ENCODE results near the gene FBXO45. TPM values are rescaled to one million over a fixed set of nuclear protein-coding genes. Genes with fewer than 3 reads are reported as not detected.
A peak's percentile ranks its signal among the peaks of the same experiment; 100 is the strongest.
"Not testable (repeated sequence)": the region's sequence is repeated elsewhere in the genome, so short reads cannot be mapped to it uniquely, and the experiment has no call there.

FBXO45 gene
- total RNA-seq, 1 donor from 2014 or later = 9.9 TPM

DNA sequence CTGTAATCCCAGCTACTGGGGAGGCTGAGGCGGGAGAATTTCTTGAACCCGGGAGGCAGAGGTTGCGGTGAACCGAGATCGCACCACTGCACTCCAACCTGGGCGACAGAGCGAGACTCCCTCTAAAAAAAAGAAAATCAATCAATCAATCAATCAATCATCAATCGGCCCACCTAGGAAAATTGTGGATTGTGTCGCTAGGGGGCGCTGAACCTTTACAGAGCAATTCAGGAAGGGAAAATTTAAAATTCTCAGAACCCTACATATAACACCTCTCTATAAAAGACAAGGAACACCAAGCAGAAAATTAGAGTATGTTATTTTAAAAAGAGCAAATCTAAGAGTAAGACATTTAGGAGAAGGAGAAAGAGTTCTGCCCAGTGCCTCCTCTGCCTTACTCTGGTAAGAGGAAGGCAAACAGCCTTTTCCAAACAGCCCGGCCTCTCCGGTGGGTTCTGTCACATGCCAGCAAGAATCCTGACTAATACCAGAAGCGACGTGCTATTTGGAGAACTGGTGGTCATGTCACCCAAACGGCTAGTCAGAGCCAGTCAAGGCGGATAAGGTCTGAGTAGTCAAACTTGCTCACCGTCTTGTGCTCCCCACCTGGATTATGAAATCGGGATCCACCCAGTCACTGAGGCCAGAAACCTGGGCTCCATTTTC lies 31.0 kb upstream of the FBXO45 start:
- Mint-ChIP-seq H3K27ac (ENCODE audit: unreplicated experiment) (no peak overlapping the region), H3K9me3 (ENCODE audit: low read depth) (no peaks in the 10 kb centered on the region), H3K36me3 (ENCODE audit: low read depth) (no peaks in the 10 kb centered on the region), H3K27me3 (ENCODE audit: low read depth) (peaks cover 4% of the 10 kb centered on the region), H3K4me1 (ENCODE audit: low read depth) (peaks cover 5% of the 10 kb centered on the region), H3K4me3 (ENCODE audit: unreplicated experiment) (no peak overlapping the region)
- TF ChIP-seq, protein P1, sequence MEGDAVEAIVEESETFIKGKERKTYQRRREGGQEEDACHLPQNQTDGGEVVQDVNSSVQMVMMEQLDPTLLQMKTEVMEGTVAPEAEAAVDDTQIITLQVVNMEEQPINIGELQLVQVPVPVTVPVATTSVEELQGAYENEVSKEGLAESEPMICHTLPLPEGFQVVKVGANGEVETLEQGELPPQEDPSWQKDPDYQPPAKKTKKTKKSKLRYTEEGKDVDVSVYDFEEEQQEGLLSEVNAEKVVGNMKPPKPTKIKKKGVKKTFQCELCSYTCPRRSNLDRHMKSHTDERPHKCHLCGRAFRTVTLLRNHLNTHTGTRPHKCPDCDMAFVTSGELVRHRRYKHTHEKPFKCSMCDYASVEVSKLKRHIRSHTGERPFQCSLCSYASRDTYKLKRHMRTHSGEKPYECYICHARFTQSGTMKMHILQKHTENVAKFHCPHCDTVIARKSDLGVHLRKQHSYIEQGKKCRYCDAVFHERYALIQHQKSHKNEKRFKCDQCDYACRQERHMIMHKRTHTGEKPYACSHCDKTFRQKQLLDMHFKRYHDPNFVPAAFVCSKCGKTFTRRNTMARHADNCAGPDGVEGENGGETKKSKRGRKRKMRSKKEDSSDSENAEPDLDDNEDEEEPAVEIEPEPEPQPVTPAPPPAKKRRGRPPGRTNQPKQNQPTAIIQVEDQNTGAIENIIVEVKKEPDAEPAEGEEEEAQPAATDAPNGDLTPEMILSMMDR (IDR thresholded peaks at IDR 0.05) = peak; percentile 79
- DNase-seq (ENCODE audit: low spot score) = no peak

DNA sequence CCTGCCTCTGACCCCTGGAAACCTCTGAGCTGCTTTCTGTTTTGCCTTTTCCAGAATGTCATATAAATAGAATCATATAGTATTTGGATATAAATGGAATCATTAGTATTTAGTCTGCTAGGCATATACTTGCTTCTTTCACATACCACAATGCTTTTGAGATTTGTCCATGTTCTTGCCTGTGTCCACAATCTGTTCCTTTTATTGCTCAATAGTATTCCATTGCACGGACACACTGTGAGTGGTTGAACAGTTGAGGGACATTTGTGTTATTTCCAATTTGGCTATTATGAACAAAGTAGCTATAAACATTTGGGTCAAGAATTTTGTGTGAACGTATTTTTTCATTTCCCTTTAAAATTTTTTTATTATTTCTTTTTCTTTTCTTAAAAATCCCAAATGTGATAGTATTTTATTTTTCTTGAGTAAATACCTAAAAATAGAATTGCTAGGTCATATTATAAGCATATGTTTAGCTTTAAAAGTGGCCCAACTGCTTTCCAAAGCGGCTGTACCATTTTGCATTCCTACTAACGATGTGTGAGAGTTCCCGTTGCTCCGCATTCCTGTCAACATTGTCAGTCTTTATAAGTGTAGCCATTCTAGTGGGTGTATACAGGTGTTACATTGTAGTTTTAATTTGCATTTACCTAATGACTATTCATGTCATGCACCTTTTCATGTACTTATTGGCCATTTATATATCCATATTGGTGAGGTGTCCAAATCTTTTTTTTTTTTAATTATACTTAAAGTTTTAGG lies 26.6 kb upstream of the FBXO45 start:
- Mint-ChIP-seq H3K27ac (ENCODE audit: unreplicated experiment) (no peak overlapping the region), H3K4me1 (ENCODE audit: low read depth) (no peaks in the 10 kb centered on the region), H3K27me3 (ENCODE audit: low read depth) (peaks cover 9% of the 10 kb centered on the region), H3K4me3 (ENCODE audit: unreplicated experiment) (no peak overlapping the region), H3K36me3 (ENCODE audit: low read depth) (no peaks in the 10 kb centered on the region), H3K9me3 (ENCODE audit: low read depth) (no peaks in the 10 kb centered on the region)
- no peak for DNase-seq (ENCODE audit: low spot score)
- TF ChIP-seq, protein P1 (IDR thresholded peaks at IDR 0.05) = no peak

DNA sequence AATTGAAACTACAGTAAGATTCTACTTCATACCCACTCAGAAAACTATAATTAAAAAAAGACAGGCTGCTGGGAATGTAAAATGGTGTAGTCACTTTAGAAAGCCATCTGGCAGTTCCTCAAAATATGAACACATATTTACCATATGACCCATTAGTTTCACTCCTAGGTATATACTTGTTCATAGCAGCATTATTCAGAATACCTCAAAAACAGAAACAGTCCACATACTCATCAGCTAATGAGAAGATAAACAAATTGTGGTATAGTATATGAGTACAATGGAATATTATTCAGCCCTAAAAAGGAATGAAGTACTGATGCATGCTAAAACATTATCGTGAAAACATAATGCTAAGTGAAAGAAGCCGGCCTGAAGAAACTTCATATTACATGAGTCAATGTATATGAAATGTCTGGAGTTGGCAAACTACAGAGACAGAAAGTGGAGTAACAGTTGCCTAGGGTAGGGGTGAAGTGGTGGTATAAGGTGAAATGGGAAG lies 23.9 kb upstream of the FBXO45 start:
- Mint-ChIP-seq H3K4me1 (ENCODE audit: low read depth) (no peaks in the 10 kb centered on the region), H3K4me3 (ENCODE audit: unreplicated experiment) (no peak overlapping the region), H3K9me3 (ENCODE audit: low read depth) (peaks cover 9% of the 10 kb centered on the region), H3K36me3 (ENCODE audit: low read depth) (no peaks in the 10 kb centered on the region), H3K27ac (ENCODE audit: unreplicated experiment) (no peak overlapping the region), H3K27me3 (ENCODE audit: low read depth) (peaks cover 7% of the 10 kb centered on the region)
- no peak for DNase-seq (ENCODE audit: low spot score)
- TF ChIP-seq, protein P1 (IDR thresholded peaks at IDR 0.05) = no peak

DNA sequence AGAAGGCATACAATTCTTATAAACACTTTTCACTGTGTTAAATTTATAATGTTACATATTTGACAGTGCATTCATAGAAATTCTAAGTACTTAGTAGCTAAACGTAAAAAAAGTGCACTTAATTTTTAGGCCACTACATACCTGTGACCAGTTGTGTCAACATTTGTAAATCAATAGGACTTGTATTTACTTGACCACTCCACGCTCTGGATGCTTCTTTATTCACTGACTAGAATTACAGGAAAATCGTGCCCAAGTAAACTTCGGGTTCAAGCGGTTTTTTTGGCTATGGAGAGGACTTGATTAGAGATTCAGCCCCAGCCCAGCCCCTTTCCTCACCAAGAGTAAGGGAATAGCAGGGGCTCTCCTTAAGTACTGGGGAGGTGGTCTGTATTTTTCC lies 21.9 kb upstream of the FBXO45 start:
- peaks cover 19% of the 10 kb centered on the region for H3K9me3 Mint-ChIP-seq (ENCODE audit: low read depth)
- no peak overlapping the region for H3K27ac Mint-ChIP-seq (ENCODE audit: unreplicated experiment)
- no peak overlapping the region for H3K4me3 Mint-ChIP-seq (ENCODE audit: unreplicated experiment)

DNA sequence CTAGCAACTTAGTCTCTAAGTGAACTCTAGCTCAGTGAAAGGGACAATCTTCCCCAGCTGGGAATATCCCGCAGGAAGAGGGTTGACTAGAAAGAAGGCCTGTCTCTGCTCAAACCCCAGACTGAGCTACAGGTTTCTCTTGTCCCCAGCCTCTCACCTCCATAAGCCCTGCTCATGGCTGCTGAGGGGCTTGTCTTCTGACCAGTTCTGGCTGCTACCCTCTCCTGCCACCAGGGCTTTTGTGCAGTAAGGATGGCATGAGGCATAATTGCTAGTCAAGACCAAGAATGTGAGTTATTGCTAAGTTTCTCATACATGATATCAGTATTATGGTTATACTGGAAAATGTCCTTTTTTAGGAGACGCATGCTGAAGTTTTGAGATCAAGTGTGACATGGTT lies 21.4 kb upstream of the FBXO45 start:
- Mint-ChIP-seq H3K27ac (ENCODE audit: unreplicated experiment) (no peak overlapping the region), H3K36me3 (ENCODE audit: low read depth) (peaks cover 3% of the 10 kb centered on the region), H3K9me3 (ENCODE audit: low read depth) (peaks cover 21% of the 10 kb centered on the region), H3K4me3 (ENCODE audit: unreplicated experiment) (no peak overlapping the region), H3K4me1 (ENCODE audit: low read depth) (no peaks in the 10 kb centered on the region), H3K27me3 (ENCODE audit: low read depth) (peaks cover 7% of the 10 kb centered on the region)
- no peak for DNase-seq (ENCODE audit: low spot score)
- TF ChIP-seq, protein P1 (IDR thresholded peaks at IDR 0.05) = no peak

More for the DNA sequence above, 21.9 kb upstream of the FBXO45 start:
- TF ChIP-seq, protein P1 (IDR thresholded peaks at IDR 0.05) = no peak
- no peak for DNase-seq (ENCODE audit: low spot score)
- Mint-ChIP-seq H3K27me3 (ENCODE audit: low read depth) (peaks cover 7% of the 10 kb centered on the region), H3K36me3 (ENCODE audit: low read depth) (peaks cover 2% of the 10 kb centered on the region), H3K4me1 (ENCODE audit: low read depth) (no peaks in the 10 kb centered on the region)

DNA sequence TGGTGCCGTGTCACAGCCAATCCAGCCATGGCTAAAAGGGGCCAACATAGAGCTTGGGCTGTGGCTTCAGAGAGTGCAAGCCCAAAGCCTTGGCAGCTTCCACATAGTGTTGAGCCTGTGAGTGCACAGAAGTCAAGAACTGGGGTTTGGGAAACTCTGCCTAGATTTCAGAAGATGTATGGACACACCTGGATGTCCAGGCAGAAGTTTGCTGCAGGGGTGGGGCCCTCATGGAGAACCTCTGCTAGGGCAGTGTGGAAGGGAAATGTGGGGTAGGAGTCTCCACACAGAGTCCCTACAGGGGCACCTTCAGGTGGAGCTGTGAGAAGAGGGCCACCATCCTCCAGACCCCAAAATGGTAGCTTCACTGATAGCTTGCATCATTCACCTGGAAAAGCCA lies 19.1 kb upstream of the FBXO45 start:
- H3K27me3 Mint-ChIP-seq (ENCODE audit: low read depth); H3K27ac Mint-ChIP-seq (ENCODE audit: unreplicated experiment); H3K4me3 Mint-ChIP-seq (ENCODE audit: unreplicated experiment); H3K4me1 Mint-ChIP-seq (ENCODE audit: low read depth); H3K36me3 Mint-ChIP-seq (ENCODE audit: low read depth); DNase-seq (ENCODE audit: low spot score): not testable (repeated sequence)
- peaks cover 21% of the 10 kb centered on the region for H3K9me3 Mint-ChIP-seq (ENCODE audit: low read depth)

DNA sequence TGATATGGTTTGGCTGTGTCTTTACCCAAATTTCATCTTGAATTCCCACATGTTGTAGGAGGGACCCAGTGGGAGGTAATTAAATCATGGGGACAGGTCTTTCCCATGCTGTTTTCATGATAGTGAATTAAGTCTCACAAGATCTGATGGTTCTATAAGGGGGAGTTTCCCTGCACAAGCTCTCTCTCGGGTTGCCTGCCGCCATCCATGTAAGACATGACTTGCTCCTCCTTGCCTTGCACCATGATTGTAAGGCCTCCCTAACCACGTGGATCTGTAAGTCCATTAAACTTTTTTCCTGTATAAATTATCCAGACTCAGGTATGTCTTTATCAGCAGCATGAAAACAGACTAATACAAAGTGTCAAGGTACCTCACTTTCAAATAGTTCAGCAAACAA lies 18.3 kb upstream of the FBXO45 start:
- not testable (repeated sequence) for H3K4me1 Mint-ChIP-seq (ENCODE audit: low read depth); H3K4me3 Mint-ChIP-seq (ENCODE audit: unreplicated experiment); DNase-seq (ENCODE audit: low spot score); H3K27me3 Mint-ChIP-seq (ENCODE audit: low read depth); H3K36me3 Mint-ChIP-seq (ENCODE audit: low read depth); H3K27ac Mint-ChIP-seq (ENCODE audit: unreplicated experiment)
- peaks cover 21% of the 10 kb centered on the region for H3K9me3 Mint-ChIP-seq (ENCODE audit: low read depth)

All from chondrocyte (in vitro differentiated cells).